DND-41 (cell line): ENCODE results near the gene ZBED1.

ENCODE experiments used
- EZH2 ChIP-seq: IDR thresholded peaks from 3 replicates; pipeline ENCODE4 v1.6.1; 2012; ENCODE audit warnings: borderline replicate concordance, low read depth, mild to moderate bottlenecking, moderate library complexity, low read length, inconsistent platforms; ENCODE audit not compliant: severe bottlenecking
- TF ChIP-seq, protein P1 (sequence below): IDR thresholded peaks from 2 replicates; pipeline ENCODE4 v1.5.1; 2012; ENCODE audit warnings: borderline replicate concordance, low read length, moderate library complexity, mild to moderate bottlenecking; ENCODE audit not compliant: poor library complexity, severe bottlenecking; ENCODE audit errors: extremely low read depth

DNA sequence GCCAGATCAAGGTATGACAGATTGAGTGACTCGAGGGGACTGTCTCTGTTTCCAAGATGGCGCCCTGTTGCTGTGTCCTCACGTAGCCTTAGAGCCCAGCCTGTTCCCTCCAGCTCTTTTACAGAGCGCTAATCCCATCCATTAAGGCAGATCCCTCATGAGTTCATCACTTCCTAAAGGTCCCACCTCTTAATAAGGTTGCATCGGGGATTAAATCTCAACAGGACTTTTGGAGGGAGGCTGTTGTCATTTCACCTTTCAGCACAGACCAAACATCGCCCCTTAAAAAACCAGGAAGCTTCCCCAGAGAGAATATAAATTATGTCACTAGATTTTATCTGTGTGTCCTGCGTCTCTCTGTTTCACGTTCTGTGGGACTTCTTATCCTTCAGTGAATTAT, 32.6 kb upstream of the ZBED1 start:
- TF ChIP-seq EZH2 = no peak
- TF ChIP-seq, protein P1, sequence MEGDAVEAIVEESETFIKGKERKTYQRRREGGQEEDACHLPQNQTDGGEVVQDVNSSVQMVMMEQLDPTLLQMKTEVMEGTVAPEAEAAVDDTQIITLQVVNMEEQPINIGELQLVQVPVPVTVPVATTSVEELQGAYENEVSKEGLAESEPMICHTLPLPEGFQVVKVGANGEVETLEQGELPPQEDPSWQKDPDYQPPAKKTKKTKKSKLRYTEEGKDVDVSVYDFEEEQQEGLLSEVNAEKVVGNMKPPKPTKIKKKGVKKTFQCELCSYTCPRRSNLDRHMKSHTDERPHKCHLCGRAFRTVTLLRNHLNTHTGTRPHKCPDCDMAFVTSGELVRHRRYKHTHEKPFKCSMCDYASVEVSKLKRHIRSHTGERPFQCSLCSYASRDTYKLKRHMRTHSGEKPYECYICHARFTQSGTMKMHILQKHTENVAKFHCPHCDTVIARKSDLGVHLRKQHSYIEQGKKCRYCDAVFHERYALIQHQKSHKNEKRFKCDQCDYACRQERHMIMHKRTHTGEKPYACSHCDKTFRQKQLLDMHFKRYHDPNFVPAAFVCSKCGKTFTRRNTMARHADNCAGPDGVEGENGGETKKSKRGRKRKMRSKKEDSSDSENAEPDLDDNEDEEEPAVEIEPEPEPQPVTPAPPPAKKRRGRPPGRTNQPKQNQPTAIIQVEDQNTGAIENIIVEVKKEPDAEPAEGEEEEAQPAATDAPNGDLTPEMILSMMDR = no peak
